H9 (cell line): ENCODE measurements around the gene KIF26B. TPM values are rescaled to one million over a fixed set of nuclear protein-coding genes. Genes with fewer than 3 reads are reported as not detected.

Experiments used
- DNase-seq: peaks from one replicate; pipeline ENCODE4 v3.0.0-alpha.2; 2017
- H2AFZ ChIP-seq: one replicate; pipeline ENCODE4 v1.6.1; 2013; ENCODE audit warnings: mild to moderate bottlenecking, low read length, control low read depth, moderate library complexity
- H2AK5ac ChIP-seq: 2 replicates; pipeline ENCODE4 v1.6.1; 2013; ENCODE audit warnings: low read length, control low read depth, mixed read lengths; ENCODE audit not compliant: insufficient read length
- H2BK120ac ChIP-seq: one replicate; pipeline ENCODE4 v1.6.1; 2013; ENCODE audit warnings: low read depth, mild to moderate bottlenecking, low read length, control low read depth, inconsistent platforms; ENCODE audit not compliant: poor library complexity, severe bottlenecking
- H2BK12ac ChIP-seq: 2 replicates; pipeline ENCODE4 v1.6.1; 2013; ENCODE audit warnings: low read length, control low read depth, mixed read lengths, low read depth; ENCODE audit not compliant: insufficient read length
- H2BK15ac ChIP-seq: 2 replicates; pipeline ENCODE4 v1.6.1; 2013; ENCODE audit warnings: low read depth, low read length, control low read depth
- H2BK20ac ChIP-seq: one replicate; pipeline ENCODE4 v1.6.1; 2013; ENCODE audit warnings: low read depth, mild to moderate bottlenecking, low read length, control low read depth, inconsistent platforms; ENCODE audit not compliant: poor library complexity, severe bottlenecking
- H2BK5ac ChIP-seq: 2 replicates; pipeline ENCODE4 v1.6.1; 2013; ENCODE audit warnings: low read length, control low read depth, mixed read lengths; ENCODE audit not compliant: insufficient read length
- H3K14ac ChIP-seq: 2 replicates; pipeline ENCODE4 v1.6.1; 2013; ENCODE audit warnings: low read length, control low read depth; ENCODE audit not compliant: insufficient read depth
- H3K18ac ChIP-seq: 2 replicates; pipeline ENCODE4 v1.6.1; 2013; ENCODE audit warnings: low read depth, mild to moderate bottlenecking, mixed read lengths, low read length, control low read depth; ENCODE audit not compliant: insufficient read length
- H3K23ac ChIP-seq: 2 replicates; pipeline ENCODE4 v1.6.1; 2013; ENCODE audit warnings: low read length, control low read depth, mixed read lengths, low read depth; ENCODE audit not compliant: insufficient read length
- H3K23me2 ChIP-seq: 2 replicates; pipeline ENCODE4 v1.6.1; 2013; ENCODE audit warnings: low read depth, mild to moderate bottlenecking, mixed read lengths, low read length, control low read depth; ENCODE audit not compliant: insufficient read length, poor library complexity, severe bottlenecking
- H3K27ac ChIP-seq: 2 replicates; pipeline ENCODE4 v1.5.1; 2013; ENCODE audit warnings: low read length, control low read depth, mixed read lengths, low read depth; ENCODE audit not compliant: insufficient read length
- H3K27me3 ChIP-seq: 2 replicates; pipeline ENCODE4 v1.6.1; 2013; ENCODE audit warnings: low read length, control low read depth, inconsistent platforms; ENCODE audit not compliant: insufficient read depth
- H3K4ac ChIP-seq: 2 replicates; pipeline ENCODE4 v1.6.1; 2013; ENCODE audit warnings: low read depth, mild to moderate bottlenecking, control low read depth, inconsistent platforms, low read length, moderate library complexity
- H3K4me1 ChIP-seq: 2 replicates; pipeline ENCODE4 v1.6.1; 2013; ENCODE audit warnings: low read length, control low read depth, inconsistent platforms; ENCODE audit not compliant: insufficient read depth
- H3K4me2 ChIP-seq: 2 replicates; pipeline ENCODE4 v1.6.1; 2013; ENCODE audit warnings: low read length, control low read depth, mixed read lengths; ENCODE audit not compliant: insufficient read length, insufficient read depth
- H3K56ac ChIP-seq: 2 replicates; pipeline ENCODE4 v1.6.1; 2013; ENCODE audit warnings: low read depth, mild to moderate bottlenecking, mixed read lengths, low read length, control low read depth; ENCODE audit not compliant: insufficient read length
- H3K79me1 ChIP-seq: 2 replicates; pipeline ENCODE4 v1.6.1; 2013; ENCODE audit warnings: low read depth, mild to moderate bottlenecking, moderate library complexity, low read length, control low read depth, inconsistent platforms; ENCODE audit not compliant: insufficient read depth, poor library complexity, severe bottlenecking
- H3K79me2 ChIP-seq: 2 replicates; pipeline ENCODE4 v1.6.1; 2013; ENCODE audit warnings: low read length, control low read depth, inconsistent platforms; ENCODE audit not compliant: insufficient read depth
- H3K9ac ChIP-seq: 2 replicates; pipeline ENCODE4 v1.6.1; 2013; ENCODE audit warnings: low read length, control low read depth, mixed read lengths; ENCODE audit not compliant: insufficient read length; ENCODE audit errors: extremely low read depth
- H3K9me3 ChIP-seq: one replicate; pipeline ENCODE4 v1.6.1; 2013; ENCODE audit warnings: low read depth, low read length, inconsistent platforms; ENCODE audit not compliant: control insufficient read depth
- H3T11ph ChIP-seq: one replicate; pipeline ENCODE4 v1.6.1; 2013; ENCODE audit warnings: mild to moderate bottlenecking, low read length, control low read depth, inconsistent platforms
- H4K20me1 ChIP-seq: one replicate; pipeline ENCODE4 v1.6.1; 2013; ENCODE audit not compliant: control insufficient read depth, insufficient read length, insufficient read depth
- H4K5ac ChIP-seq: 2 replicates; pipeline ENCODE4 v1.6.1; 2013; ENCODE audit warnings: low read depth, mild to moderate bottlenecking, mixed read lengths, low read length, control low read depth; ENCODE audit not compliant: insufficient read length
- H4K8ac ChIP-seq: replicated peaks from 2 replicates; pipeline ENCODE4 v1.6.1; 2013; ENCODE audit warnings: low read length, control low read depth, mixed read lengths, low read depth; ENCODE audit not compliant: insufficient read length
- H4K91ac ChIP-seq: 2 replicates; pipeline ENCODE4 v1.6.1; 2013; ENCODE audit warnings: low read depth, mild to moderate bottlenecking, moderate library complexity, mixed read lengths, low read length, control low read depth; ENCODE audit not compliant: insufficient read length
- H3K27ac Mint-ChIP-seq, 3 experiments: 2 replicates in 2 of 3; 3 replicates in 1 of 3; pipeline ENCODE4 v1.8.0; 2020 to 2021; ENCODE audit warnings: mixed read lengths in 3 of 3, mild to moderate bottlenecking in 1 of 3, moderate library complexity in 1 of 3
- H3K27me3 Mint-ChIP-seq: 2 replicates; pipeline ENCODE4 v1.8.0; 2021; ENCODE audit warnings: low read depth, mild to moderate bottlenecking, moderate library complexity, mixed read lengths
- H3K36me3 Mint-ChIP-seq, 3 experiments: 2 replicates in 2 of 3; 3 replicates in 1 of 3; pipeline ENCODE4 v1.8.0; 2020 to 2021; ENCODE audit warnings: low read depth in 3 of 3, mixed read lengths in 3 of 3; ENCODE audit not compliant: insufficient read depth in 1 of 3
- H3K4me1 Mint-ChIP-seq, 2 experiments: 2 replicates each; pipeline ENCODE4 v1.8.0; 2020; ENCODE audit warnings: mixed read lengths in 2 of 2
- H3K4me3 Mint-ChIP-seq, 2 experiments: 2 replicates in 1 of 2; 3 replicates in 1 of 2; pipeline ENCODE4 v1.8.0; 2020 to 2021; ENCODE audit warnings: mild to moderate bottlenecking in 2 of 2, mixed read lengths in 2 of 2, moderate library complexity in 1 of 2
- H3K9me3 Mint-ChIP-seq, 2 experiments: 2 replicates in 1 of 2; 3 replicates in 1 of 2; pipeline ENCODE4 v1.8.0; 2020; ENCODE audit warnings: mild to moderate bottlenecking in 2 of 2, mixed read lengths in 2 of 2, moderate library complexity in 1 of 2
- WGBS: extraction: QIAGEN DNeasy Blood & Tissue Kit; methylation state at CpG from one replicate; pipeline ENCODE4 v1.1.7; 2013; ENCODE audit warnings: missing lambda C conversion rate, low lambda C conversion rate, mixed read lengths; ENCODE audit not compliant: insufficient read length; ENCODE audit errors: extremely low coverage; 5-methylcytosine and 5-hydroxymethylcytosine counted together
- total RNA-seq: library from RNA; stranded (reverse); gene quantifications from 2 replicates; pipeline ENCODE4 v1.2.1, GENCODE V29; 2021
- TF ChIP-seq, protein P1 (sequence below): fragments of 200-600 bp; sonication (generic); conservative IDR thresholded peaks from 3 replicates; pipeline ENCODE4 v1.8.0; 2021; ENCODE audit warnings: antibody characterized with exemption, mild to moderate bottlenecking

The KIF26B gene
- total RNA-seq, 1 experiment from 2014 or later = 0.13 TPM

- H2AK5ac ChIP-seq = no peak overlapping the region
- Mint-ChIP-seq H3K4me3 (no peak overlapping the region), H3K9me3 (no peaks in the 10 kb centered on the region; a peak in 1 of 5 replicates), H3K36me3 (no peaks in the 10 kb centered on the region), H3K4me1 (peaks cover 0 to 4% of the 10 kb centered on the region in 2 experiments; a peak in 1 of 4 replicates), H3K27me3 (no peaks in the 10 kb centered on the region), H3K27ac (no peak overlapping the region; a peak in 1 of 7 replicates)
- H3K9me3 ChIP-seq = no peaks in the 10 kb centered on the region
- H3K4me1 ChIP-seq = no peaks in the 10 kb centered on the region
- H4K20me1 ChIP-seq = no peaks in the 10 kb centered on the region
- WGBS = no CpG with 5 or more reads among the region's 3 CpGs
- H2BK120ac ChIP-seq = no peak overlapping the region
- no peak overlapping the region for H3K4me2 ChIP-seq
- no peak overlapping the region for H2BK20ac ChIP-seq
- H2AFZ ChIP-seq = no peak overlapping the region
- no peaks in the 10 kb centered on the region for H3K79me2 ChIP-seq
- H3K18ac ChIP-seq = no peak overlapping the region
- no peak overlapping the region for H3K56ac ChIP-seq
- H4K8ac ChIP-seq = no peak overlapping the region
- peaks cover 3% of the 10 kb centered on the region for H3K23me2 ChIP-seq
- DNase-seq = no peak
- H3K9ac ChIP-seq = no peak overlapping the region
- H3K14ac ChIP-seq = no peak overlapping the region
- H2BK12ac ChIP-seq = no peak overlapping the region
- H2BK15ac ChIP-seq = no peak overlapping the region
- no peaks in the 10 kb centered on the region for H3K79me1 ChIP-seq
- no peak overlapping the region for H3K4ac ChIP-seq
- H3T11ph ChIP-seq = no peak overlapping the region
- TF ChIP-seq, protein P1, sequence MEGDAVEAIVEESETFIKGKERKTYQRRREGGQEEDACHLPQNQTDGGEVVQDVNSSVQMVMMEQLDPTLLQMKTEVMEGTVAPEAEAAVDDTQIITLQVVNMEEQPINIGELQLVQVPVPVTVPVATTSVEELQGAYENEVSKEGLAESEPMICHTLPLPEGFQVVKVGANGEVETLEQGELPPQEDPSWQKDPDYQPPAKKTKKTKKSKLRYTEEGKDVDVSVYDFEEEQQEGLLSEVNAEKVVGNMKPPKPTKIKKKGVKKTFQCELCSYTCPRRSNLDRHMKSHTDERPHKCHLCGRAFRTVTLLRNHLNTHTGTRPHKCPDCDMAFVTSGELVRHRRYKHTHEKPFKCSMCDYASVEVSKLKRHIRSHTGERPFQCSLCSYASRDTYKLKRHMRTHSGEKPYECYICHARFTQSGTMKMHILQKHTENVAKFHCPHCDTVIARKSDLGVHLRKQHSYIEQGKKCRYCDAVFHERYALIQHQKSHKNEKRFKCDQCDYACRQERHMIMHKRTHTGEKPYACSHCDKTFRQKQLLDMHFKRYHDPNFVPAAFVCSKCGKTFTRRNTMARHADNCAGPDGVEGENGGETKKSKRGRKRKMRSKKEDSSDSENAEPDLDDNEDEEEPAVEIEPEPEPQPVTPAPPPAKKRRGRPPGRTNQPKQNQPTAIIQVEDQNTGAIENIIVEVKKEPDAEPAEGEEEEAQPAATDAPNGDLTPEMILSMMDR = no peak
- H4K5ac ChIP-seq = no peak overlapping the region
- no peak overlapping the region for H2BK5ac ChIP-seq
- H3K27ac ChIP-seq = no peak overlapping the region
- no peaks in the 10 kb centered on the region for H3K27me3 ChIP-seq
- H3K23ac ChIP-seq = no peak overlapping the region
- no peak overlapping the region for H4K91ac ChIP-seq
These were observed 276.9 kb downstream of the KIF26B start for GRCh38 chr1:245431706-245432105.
